AG04449 (cell line): ENCODE results near the gene CD59.

ENCODE experiments used
- CTCF ChIA-PET: fragments of 350-600 bp; formaldehyde crosslinking; extraction: SDS; loops from one replicate; lab custom pipeline; 2021; ENCODE audit warnings: antibody characterized with exemption; lab: Yijun Ruan, JAX
- POLR2A ChIA-PET: fragments of 400-600, 350-600 bp; formaldehyde crosslinking; extraction: SDS; loops from one replicate; lab custom pipeline; 2020; ENCODE audit warnings: antibody characterized with exemption, inconsistent platforms; lab: Yijun Ruan, JAX
- DNase-seq: peaks from one replicate; pipeline ENCODE4 v3.0.0-alpha.2; 2010; ENCODE audit warnings: low read depth, low spot score
- H3K4me3 ChIP-seq: 2 replicates; pipeline ENCODE4 v1.5.1; 2011; ENCODE audit warnings: low read depth, mild to moderate bottlenecking, control low read depth, low read length
- CTCF ChIP-seq: IDR thresholded peaks from one replicate; pipeline ENCODE4 v1.5.1; 2011; ENCODE audit warnings: mild to moderate bottlenecking, moderate library complexity, low read length, control low read depth, inconsistent platforms; ENCODE audit not compliant: insufficient read depth; ENCODE audit errors: missing control alignments

Gene CD59

GRCh38 chr11:33722590-33723234, 13.5 kb downstream of the CD59 start:
- ChIA-PET CTCF (interaction anchor here (1.0 to 3.8 kb wide), 3 partner anchors 14 to 107 kb away, joined by 3 to 11 read pairs (median 8); partner anchors contain the start of gene CD59), POLR2A (no interaction called here)
- no peak for TF ChIP-seq CTCF
- no peak overlapping the region for H3K4me3 ChIP-seq
- no peak for DNase-seq

- TF ChIP-seq CTCF: no peak
- CTCF ChIA-PET: interaction anchor here (1.0 to 3.8 kb wide), 4 partner anchors 15 to 107 kb away, joined by 3 to 12 read pairs (median 10); partner anchors contain the start of gene CD59
- POLR2A ChIA-PET: no interaction called here
- no peak overlapping the region for H3K4me3 ChIP-seq
- no peak for DNase-seq
Observed at GRCh38 chr11:33721984-33722383, 14.2 kb downstream of the CD59 start.

GRCh38 chr11:33721426-33721825, 14.8 kb downstream of the CD59 start:
- POLR2A ChIA-PET: no interaction called here
- no peak for DNase-seq
- no peak for TF ChIP-seq CTCF
- CTCF ChIA-PET: interaction anchor here (1.0 to 2.3 kb wide), 4 partner anchors 16 to 108 kb away, joined by 3 to 12 read pairs (median 6); no protein-coding TSS in a partner anchor
- no peak overlapping the region for H3K4me3 ChIP-seq

GRCh38 chr11:33719587-33719986, 16.6 kb downstream of the CD59 start:
- no peak for DNase-seq
- ChIA-PET CTCF (interaction anchor here (1.0 to 6.7 kb wide), 5 partner anchors 10 to 30 kb away, joined by 3 to 50 read pairs (median 7); no protein-coding TSS in a partner anchor), POLR2A (no interaction called here)
- no peak for TF ChIP-seq CTCF
- no peak overlapping the region for H3K4me3 ChIP-seq

- no peak for TF ChIP-seq CTCF
- CTCF ChIA-PET: interaction anchor here (0.7 to 6.7 kb wide), 3 partner anchors 24 to 343 kb away, joined by 3 to 50 read pairs (median 6); partner anchors contain the start of gene KIAA1549L
- POLR2A ChIA-PET: interaction anchor here (0.7 kb wide), 1 partner anchor 18 kb away, joined by 3 read pairs; the partner anchor contains the start of gene C11orf91
- no peak overlapping the region for H3K4me3 ChIP-seq
- DNase-seq: no peak
Observed at GRCh38 chr11:33718440-33718839, 17.8 kb downstream of the CD59 start.

- TF ChIP-seq CTCF: peak; percentile 21
- ChIA-PET CTCF (interaction anchor here (0.7 to 6.7 kb wide), 16 partner anchors 8 to 369 kb away, joined by 3 to 50 read pairs (median 4); partner anchors contain the start of genes C11orf91 and CD59), POLR2A (interaction anchor here (0.6 kb wide), 2 partner anchors 21 to 101 kb away, joined by 3 read pairs; no protein-coding TSS in a partner anchor)
- DNase-seq: no peak
- H3K4me3 ChIP-seq: no peak overlapping the region
Observed at GRCh38 chr11:33716243-33716642, 20.0 kb downstream of the CD59 start.
